Measurements from ENCODE around the gene HSDL2. TPM values are rescaled to one million over a fixed set of nuclear protein-coding genes. Genes with fewer than 3 reads are reported as not detected.

Gene HSDL2
- total and polyA plus RNA-seq, 5 donors from 2014 or later, result 15.3 to 30.4 (median 19.7) TPM

- Histone ChIP-seq H3K9me3 (ENCODE audit: control insufficient read depth in 2 of 2, low read length in 2 of 2) (peaks cover 11 to 13% of the 10 kb centered on the region in 2 experiments), H3K27me3 (ENCODE audit: control insufficient read depth, insufficient read depth, low read length) (no peaks in the 10 kb centered on the region), H3K4me1 (ENCODE audit: control insufficient read depth, insufficient read depth, low read length, poor library complexity, severe bottlenecking) (no peaks in the 10 kb centered on the region), H3K4me3 (ENCODE audit: low read depth, low read length) (no peak overlapping the region), H3K27ac (ENCODE audit: insufficient read depth, low read length, poor library complexity, severe bottlenecking) (no peak overlapping the region), H3K36me3 (ENCODE audit: control insufficient read depth, insufficient read depth, low read length) (peaks cover 3% of the 10 kb centered on the region)
- H3K27ac Mint-ChIP-seq, result no peak overlapping the region
- no peak overlapping the region for H3K4me3 Mint-ChIP-seq
- H3K9me3 Mint-ChIP-seq, result peaks cover 0 to 23% (median 8%) of the 10 kb centered on the region in 7 donors
- H3K27me3 Mint-ChIP-seq, result no peaks in the 10 kb centered on the region
- DNase-seq (no peak), ATAC-seq (ENCODE audit: low read depth in 2 of 2) (no peak)
- peaks cover 0 to 17% (median 6%) of the 10 kb centered on the region in 4 donors for H3K4me1 Mint-ChIP-seq
- H3K36me3 Mint-ChIP-seq, result peaks cover 21% of the 10 kb centered on the region
Observed at GRCh38 chr9:112493393-112494137, 113.7 kb downstream of the HSDL2 start.

- H3K4me3 Mint-ChIP-seq, result no peak overlapping the region
- Histone ChIP-seq H3K9me3 (ENCODE audit: control insufficient read depth in 2 of 2, low read length in 2 of 2) (peaks cover 11 to 13% of the 10 kb centered on the region in 2 experiments), H3K27me3 (ENCODE audit: control insufficient read depth, insufficient read depth, low read length) (no peaks in the 10 kb centered on the region), H3K27ac (ENCODE audit: insufficient read depth, low read length, poor library complexity, severe bottlenecking) (no peak overlapping the region), H3K36me3 (ENCODE audit: control insufficient read depth, insufficient read depth, low read length) (peaks cover 3% of the 10 kb centered on the region), H3K4me3 (ENCODE audit: low read depth, low read length) (no peak overlapping the region), H3K4me1 (ENCODE audit: control insufficient read depth, insufficient read depth, low read length, poor library complexity, severe bottlenecking) (no peaks in the 10 kb centered on the region)
- no peaks in the 10 kb centered on the region for H3K27me3 Mint-ChIP-seq
- H3K27ac Mint-ChIP-seq, result no peak overlapping the region
- ATAC-seq (ENCODE audit: low read depth in 2 of 2) (no peak), DNase-seq (no peak)
- peaks cover 0 to 17% (median 4%) of the 10 kb centered on the region in 4 donors for H3K4me1 Mint-ChIP-seq
- H3K36me3 Mint-ChIP-seq, result peaks cover 21% of the 10 kb centered on the region
- H3K9me3 Mint-ChIP-seq, result peaks cover 0 to 23% (median 8%) of the 10 kb centered on the region in 7 donors
Observed at GRCh38 chr9:112494153-112494552, 114.2 kb downstream of the HSDL2 start.

- Histone ChIP-seq H3K4me1 (ENCODE audit: control insufficient read depth, insufficient read depth, low read length, poor library complexity, severe bottlenecking) (no peaks in the 10 kb centered on the region), H3K4me3 (ENCODE audit: low read depth, low read length) (no peak overlapping the region), H3K27me3 (ENCODE audit: control insufficient read depth, insufficient read depth, low read length) (no peaks in the 10 kb centered on the region), H3K27ac (ENCODE audit: insufficient read depth, low read length, poor library complexity, severe bottlenecking) (no peak overlapping the region), H3K9me3 (ENCODE audit: control insufficient read depth in 2 of 2, low read length in 2 of 2) (peaks cover 11 to 13% of the 10 kb centered on the region in 2 experiments), H3K36me3 (ENCODE audit: control insufficient read depth, insufficient read depth, low read length) (peaks cover 3% of the 10 kb centered on the region)
- Mint-ChIP-seq H3K36me3 (peaks cover 21% of the 10 kb centered on the region), H3K27me3 (no peaks in the 10 kb centered on the region), H3K27ac (no peak overlapping the region), H3K4me1 (peaks cover 0 to 9% (median 2%) of the 10 kb centered on the region in 4 donors), H3K9me3 (peaks cover 0 to 23% (median 8%) of the 10 kb centered on the region in 7 donors), H3K4me3 (no peak overlapping the region)
- DNase-seq (no peak), ATAC-seq (ENCODE audit: low read depth in 2 of 2) (no peak)
Observed at GRCh38 chr9:112495614-112496013, 115.7 kb downstream of the HSDL2 start.

- H3K27ac ChIP-seq (ENCODE audit: insufficient read depth, low read length, poor library complexity, severe bottlenecking), result no peak overlapping the region
- H3K36me3 ChIP-seq (ENCODE audit: control insufficient read depth, insufficient read depth, low read length), result peaks cover 3% of the 10 kb centered on the region
- no peaks in the 10 kb centered on the region for H3K4me1 ChIP-seq (ENCODE audit: control insufficient read depth, insufficient read depth, low read length, poor library complexity, severe bottlenecking)
- Mint-ChIP-seq H3K27ac (no peak overlapping the region), H3K36me3 (peaks cover 21% of the 10 kb centered on the region), H3K4me3 (no peak overlapping the region), H3K27me3 (no peaks in the 10 kb centered on the region), H3K4me1 (peaks cover 0 to 8% (median 2%) of the 10 kb centered on the region in 4 donors), H3K9me3 (peaks cover 0 to 23% (median 8%) of the 10 kb centered on the region in 7 donors)
- ATAC-seq (ENCODE audit: low read depth in 2 of 2), result no peak
- no peak overlapping the region for H3K4me3 ChIP-seq (ENCODE audit: low read depth, low read length)
- peaks cover 11 to 13% of the 10 kb centered on the region in 2 experiments for H3K9me3 ChIP-seq (ENCODE audit: control insufficient read depth in 2 of 2, low read length in 2 of 2)
- DNase-seq, result no peak
- no peaks in the 10 kb centered on the region for H3K27me3 ChIP-seq (ENCODE audit: control insufficient read depth, insufficient read depth, low read length)
Observed at GRCh38 chr9:112496074-112496722, 116.3 kb downstream of the HSDL2 start.

GRCh38 chr9:112500842-112501241 lies 120.9 kb downstream of the HSDL2 start:
- ATAC-seq (ENCODE audit: low read depth in 2 of 2) (no peak), DNase-seq (no peak)
- Mint-ChIP-seq H3K36me3 (peaks cover 4% of the 10 kb centered on the region), H3K4me1 (peaks cover 0 to 7% (median 5%) of the 10 kb centered on the region in 4 donors), H3K27ac (no peak overlapping the region), H3K4me3 (no peak overlapping the region), H3K27me3 (no peaks in the 10 kb centered on the region), H3K9me3 (peaks cover 0 to 4% (median 0%) of the 10 kb centered on the region in 7 donors)
- no peaks in the 10 kb centered on the region for H3K9me3 ChIP-seq (ENCODE audit: control insufficient read depth in 2 of 2, low read length in 2 of 2)
- no peaks in the 10 kb centered on the region for H3K36me3 ChIP-seq (ENCODE audit: control insufficient read depth, insufficient read depth, low read length)
- no peaks in the 10 kb centered on the region for H3K27me3 ChIP-seq (ENCODE audit: control insufficient read depth, insufficient read depth, low read length)
- H3K4me3 ChIP-seq (ENCODE audit: low read depth, low read length), result no peak overlapping the region
- H3K27ac ChIP-seq (ENCODE audit: insufficient read depth, low read length, poor library complexity, severe bottlenecking), result no peak overlapping the region
- H3K4me1 ChIP-seq (ENCODE audit: control insufficient read depth, insufficient read depth, low read length, poor library complexity, severe bottlenecking), result no peaks in the 10 kb centered on the region

- Mint-ChIP-seq H3K4me1 (peaks cover 0 to 7% (median 5%) of the 10 kb centered on the region in 4 donors), H3K27me3 (no peaks in the 10 kb centered on the region), H3K36me3 (peaks cover 4% of the 10 kb centered on the region), H3K9me3 (peaks cover 0 to 4% (median 0%) of the 10 kb centered on the region in 7 donors), H3K27ac (no peak overlapping the region), H3K4me3 (no peak overlapping the region)
- Histone ChIP-seq H3K27me3 (ENCODE audit: control insufficient read depth, insufficient read depth, low read length) (no peaks in the 10 kb centered on the region), H3K27ac (ENCODE audit: insufficient read depth, low read length, poor library complexity, severe bottlenecking) (no peak overlapping the region), H3K9me3 (ENCODE audit: control insufficient read depth in 2 of 2, low read length in 2 of 2) (no peaks in the 10 kb centered on the region), H3K4me3 (ENCODE audit: low read depth, low read length) (no peak overlapping the region), H3K4me1 (ENCODE audit: control insufficient read depth, insufficient read depth, low read length, poor library complexity, severe bottlenecking) (no peaks in the 10 kb centered on the region), H3K36me3 (ENCODE audit: control insufficient read depth, insufficient read depth, low read length) (no peaks in the 10 kb centered on the region)
- DNase-seq, result no peak
- ATAC-seq (ENCODE audit: low read depth in 2 of 2), result no peak
Observed at GRCh38 chr9:112501287-112501686, 121.4 kb downstream of the HSDL2 start.

- ATAC-seq (ENCODE audit: low read depth in 2 of 2) (no peak), DNase-seq (no peak)
- H3K4me3 ChIP-seq (ENCODE audit: low read depth, low read length), result no peak overlapping the region
- H3K27ac ChIP-seq (ENCODE audit: insufficient read depth, low read length, poor library complexity, severe bottlenecking), result no peak overlapping the region
- no peaks in the 10 kb centered on the region for H3K9me3 Mint-ChIP-seq
- H3K36me3 Mint-ChIP-seq, result peaks cover 4% of the 10 kb centered on the region
- peak overlapping the region in 1 of 3 donors; percentile 1 for H3K27ac Mint-ChIP-seq
- peaks cover 0 to 7% (median 5%) of the 10 kb centered on the region in 4 donors for H3K4me1 Mint-ChIP-seq
- H3K4me1 ChIP-seq (ENCODE audit: control insufficient read depth, insufficient read depth, low read length, poor library complexity, severe bottlenecking), result no peaks in the 10 kb centered on the region
- no peaks in the 10 kb centered on the region for H3K36me3 ChIP-seq (ENCODE audit: control insufficient read depth, insufficient read depth, low read length)
- no peaks in the 10 kb centered on the region for H3K27me3 Mint-ChIP-seq
- no peak overlapping the region for H3K4me3 Mint-ChIP-seq
- no peaks in the 10 kb centered on the region for H3K27me3 ChIP-seq (ENCODE audit: control insufficient read depth, insufficient read depth, low read length)
- no peaks in the 10 kb centered on the region for H3K9me3 ChIP-seq (ENCODE audit: control insufficient read depth in 2 of 2, low read length in 2 of 2)
Observed at GRCh38 chr9:112502175-112502946, 122.5 kb downstream of the HSDL2 start.

Measured in CD4-positive, CD25-positive, alpha-beta regulatory T cell (primary cell).